Activated naive CD4-positive, alpha-beta T cell treated with anti-CD3 and anti-CD28 coated beads for 36 hours (primary cell): ENCODE measurements around the gene SLC25A11. TPM values are rescaled to one million over a fixed set of nuclear protein-coding genes. Genes with fewer than 3 reads are reported as not detected.

Source experiments
- CTCF ChIA-PET: fragments of 350-600 bp; sonication (Branson Sonifier 250); formaldehyde crosslinking; loops from one replicate; lab custom pipeline; 2021; ENCODE audit warnings: antibody characterized with exemption; lab: Charles Lee
- DNase-seq: peaks from one replicate; pipeline ENCODE4 v3.0.0-alpha.2; 2020
- H3K27ac Mint-ChIP-seq: one replicate; pipeline ENCODE4 v1.8.0; 2021; ENCODE audit warnings: mild to moderate bottlenecking, mixed read lengths
- H3K27me3 Mint-ChIP-seq: one replicate; pipeline ENCODE4 v1.8.0; 2021; ENCODE audit warnings: low read depth, mixed read lengths
- H3K36me3 Mint-ChIP-seq: one replicate; pipeline ENCODE4 v1.8.0; 2021; ENCODE audit warnings: low read depth, mixed read lengths
- H3K4me1 Mint-ChIP-seq: one replicate; pipeline ENCODE4 v1.8.0; 2021; ENCODE audit warnings: low read depth, mixed read lengths
- H3K4me3 Mint-ChIP-seq: one replicate; pipeline ENCODE4 v1.8.0; 2021; ENCODE audit warnings: mild to moderate bottlenecking, moderate library complexity, mixed read lengths
- H3K9me3 Mint-ChIP-seq: one replicate; pipeline ENCODE4 v1.8.0; 2021; ENCODE audit warnings: mixed read lengths
- intact Hi-C: fragments of 100-400 bp; cut with micrococcal nuclease; formaldehyde crosslinking; loops from one replicate; pipeline ENCODE4 v1.15.1; 2023
- total RNA-seq, 2 experiments: library from RNA; stranded (reverse); gene quantifications; one replicate each; pipeline ENCODE4 v1.2.3, GENCODE V29; 2021

SLC25A11 gene
- total RNA-seq, 2 experiments from 2014 or later, result 63.8 to 65.2 TPM

DNA sequence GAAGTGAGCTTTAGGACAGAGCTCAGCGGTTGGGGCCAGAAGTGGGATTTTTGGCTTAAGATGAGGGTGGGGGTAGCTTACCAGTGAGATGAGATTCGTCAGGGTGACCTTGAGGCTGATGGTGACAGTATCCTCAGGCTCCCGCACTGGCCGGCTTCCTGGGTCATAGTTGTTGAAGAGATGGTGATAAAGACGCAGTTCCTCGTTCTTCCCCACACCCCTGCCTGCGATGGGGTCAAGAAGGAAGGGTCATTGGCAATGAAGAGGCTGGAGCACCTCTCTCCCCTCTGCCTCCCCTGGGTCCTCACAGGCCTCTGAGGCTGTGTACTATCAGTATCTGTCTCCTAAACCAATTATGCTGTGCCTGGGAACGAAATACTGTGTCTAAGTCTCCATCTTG lies 37.3 kb downstream of the SLC25A11 start:
- intact Hi-C loops, result loop anchor here (5.0 kb wide), 1 partner anchor 335 kb away; no protein-coding TSS in a partner anchor
- no peaks in the 10 kb centered on the region for H3K9me3 Mint-ChIP-seq
- no peak for DNase-seq
- no peak overlapping the region for H3K27ac Mint-ChIP-seq
- peak overlapping the region; percentile 1 for H3K4me3 Mint-ChIP-seq
- CTCF ChIA-PET, result interaction anchor here (0.8 to 2.0 kb wide), 5 partner anchors 10 to 88 kb away, joined by 3 to 9 read pairs (median 3); no protein-coding TSS in a partner anchor
- H3K27me3 Mint-ChIP-seq, result no peaks in the 10 kb centered on the region
- H3K4me1 Mint-ChIP-seq, result peaks cover 32% of the 10 kb centered on the region
- no peaks in the 10 kb centered on the region for H3K36me3 Mint-ChIP-seq

DNA sequence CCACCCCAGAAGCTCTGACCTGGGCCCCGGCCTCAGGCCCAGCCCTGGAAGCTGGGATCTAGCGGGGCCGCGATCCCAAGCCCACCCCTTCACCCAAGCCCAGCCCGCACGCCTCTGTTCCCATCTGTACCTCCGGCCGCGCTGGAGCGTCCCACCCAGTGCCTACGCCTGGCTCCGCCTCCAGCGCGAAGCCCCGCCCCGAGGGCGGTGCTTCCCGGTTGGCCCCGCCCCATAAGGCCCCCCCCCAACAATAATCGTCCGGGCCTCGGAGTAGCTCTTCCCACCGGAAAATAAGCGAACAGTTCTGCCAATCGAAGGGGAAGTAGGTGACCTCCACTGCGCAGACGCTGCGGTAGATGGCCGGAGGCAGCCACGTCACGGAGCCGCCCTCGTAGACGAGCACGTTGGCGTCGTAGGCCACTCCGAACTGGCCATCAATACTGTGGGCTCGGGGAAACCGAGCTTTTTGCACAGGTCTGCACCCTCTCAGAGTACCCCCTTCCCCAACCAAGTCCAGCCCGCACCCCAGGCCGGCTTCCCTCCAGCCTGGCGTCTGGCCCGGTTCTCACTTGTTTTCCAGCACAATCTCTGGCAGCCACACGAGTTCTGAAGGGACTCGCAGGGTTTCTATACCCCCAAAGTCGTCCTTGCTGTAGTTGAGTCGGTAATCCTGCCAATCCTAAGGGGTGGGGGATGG lies 38.0 kb downstream of the SLC25A11 start:
- H3K4me1 Mint-ChIP-seq, result peaks cover 32% of the 10 kb centered on the region
- no peaks in the 10 kb centered on the region for H3K36me3 Mint-ChIP-seq
- CTCF ChIA-PET, result no interaction called here
- DNase-seq, result no peak
- no peak overlapping the region for H3K27ac Mint-ChIP-seq
- H3K4me3 Mint-ChIP-seq, result no peak overlapping the region
- intact Hi-C loops, result loop anchor here (5.0 kb wide), 1 partner anchor 334 kb away; no protein-coding TSS in a partner anchor
- no peaks in the 10 kb centered on the region for H3K9me3 Mint-ChIP-seq
- H3K27me3 Mint-ChIP-seq, result no peaks in the 10 kb centered on the region

DNA sequence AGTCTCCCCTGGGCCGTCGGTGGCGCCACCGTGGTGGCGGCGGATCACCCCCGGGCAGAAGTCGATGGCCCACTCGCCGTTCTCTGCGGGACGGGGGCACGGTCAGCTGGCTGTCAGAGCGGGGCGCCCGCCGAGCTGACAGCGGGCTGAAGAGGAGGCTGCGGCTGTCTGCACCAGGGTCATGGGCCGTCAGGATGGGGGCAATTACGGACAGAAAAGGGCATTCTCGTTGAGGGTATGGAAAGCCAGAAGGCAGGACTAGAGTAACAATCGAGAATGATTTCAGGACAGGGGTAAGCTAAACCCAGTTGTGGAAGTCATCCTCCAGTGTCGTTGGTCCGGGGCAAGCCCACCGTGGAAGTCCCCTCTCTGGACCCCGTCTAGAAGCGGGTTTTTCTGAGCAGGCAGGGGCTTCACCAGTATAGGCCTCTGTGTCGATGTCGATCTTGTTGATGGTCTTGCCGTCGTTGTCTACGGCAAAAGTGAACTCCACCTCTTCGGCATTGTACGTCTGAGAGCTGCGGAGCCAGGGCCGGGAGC lies 38.7 kb downstream of the SLC25A11 start:
- no peaks in the 10 kb centered on the region for H3K9me3 Mint-ChIP-seq
- intact Hi-C loops, result loop anchor here (5.0 kb wide), 1 partner anchor 334 kb away; no protein-coding TSS in a partner anchor
- H3K4me1 Mint-ChIP-seq, result peaks cover 32% of the 10 kb centered on the region
- CTCF ChIA-PET, result interaction anchor here (1.7 kb wide), 1 partner anchor 11 kb away, joined by 6 read pairs; no protein-coding TSS in a partner anchor
- H3K36me3 Mint-ChIP-seq, result peaks cover 1% of the 10 kb centered on the region
- H3K27me3 Mint-ChIP-seq, result no peaks in the 10 kb centered on the region
- DNase-seq, result no peak
- H3K27ac Mint-ChIP-seq, result no peak overlapping the region
- peak overlapping the region; percentile 88 for H3K4me3 Mint-ChIP-seq

DNA sequence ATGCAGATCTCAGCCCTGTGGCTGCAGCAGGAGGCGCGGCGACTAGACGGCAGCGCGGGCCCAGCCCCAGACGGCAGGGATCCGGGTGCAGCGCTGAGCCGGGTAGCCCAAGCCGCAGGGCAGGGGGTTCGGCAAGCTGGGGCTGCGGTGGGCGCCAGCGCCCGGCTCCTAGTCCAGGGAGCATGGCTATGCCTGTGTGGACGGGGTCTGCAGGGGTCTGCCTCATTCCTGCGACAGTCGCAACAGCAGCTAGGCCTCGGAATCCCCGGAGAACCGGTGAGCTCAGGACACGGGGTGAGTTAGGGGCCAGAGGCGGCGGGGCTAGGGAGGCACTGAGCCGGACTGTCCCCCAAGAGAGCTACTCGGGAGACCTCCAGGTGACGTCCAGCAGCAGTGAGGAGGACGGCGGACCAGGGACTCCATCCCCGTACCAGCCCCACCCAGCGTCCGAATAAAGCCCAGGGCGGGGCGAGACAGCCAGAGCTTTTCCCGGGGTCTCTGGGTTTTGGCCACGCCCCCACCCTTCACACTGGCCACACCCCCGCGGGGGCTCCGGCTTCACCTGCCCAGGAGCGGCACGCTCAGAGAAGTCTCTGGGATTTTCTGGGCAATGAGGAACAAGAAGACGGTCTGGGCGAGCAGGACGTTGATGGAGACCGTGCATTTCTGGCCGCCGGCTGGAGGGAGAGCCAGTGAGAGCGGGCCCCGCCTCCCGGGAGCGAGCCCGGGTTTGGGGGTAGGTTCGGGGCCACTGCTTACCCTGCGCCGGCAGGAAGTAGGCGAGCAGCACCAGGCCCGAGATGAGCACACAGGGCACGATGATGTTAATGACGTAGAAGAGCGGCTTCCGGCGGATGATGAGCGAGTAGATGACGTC lies 39.4 kb downstream of the SLC25A11 start:
- intact Hi-C loops, result loop anchor here (5.0 kb wide), 1 partner anchor 333 kb away; no protein-coding TSS in a partner anchor
- no peak overlapping the region for H3K27ac Mint-ChIP-seq
- peaks cover 32% of the 10 kb centered on the region for H3K4me1 Mint-ChIP-seq
- peak overlapping the region; percentile 88 for H3K4me3 Mint-ChIP-seq
- CTCF ChIA-PET, result interaction anchor here (0.6 to 1.7 kb wide), 7 partner anchors 9 to 480 kb away, joined by 3 to 6 read pairs (median 3); no protein-coding TSS in a partner anchor
- peak; percentile 54 for DNase-seq
- H3K27me3 Mint-ChIP-seq, result no peaks in the 10 kb centered on the region
- peaks cover 3% of the 10 kb centered on the region for H3K36me3 Mint-ChIP-seq
- no peaks in the 10 kb centered on the region for H3K9me3 Mint-ChIP-seq

DNA sequence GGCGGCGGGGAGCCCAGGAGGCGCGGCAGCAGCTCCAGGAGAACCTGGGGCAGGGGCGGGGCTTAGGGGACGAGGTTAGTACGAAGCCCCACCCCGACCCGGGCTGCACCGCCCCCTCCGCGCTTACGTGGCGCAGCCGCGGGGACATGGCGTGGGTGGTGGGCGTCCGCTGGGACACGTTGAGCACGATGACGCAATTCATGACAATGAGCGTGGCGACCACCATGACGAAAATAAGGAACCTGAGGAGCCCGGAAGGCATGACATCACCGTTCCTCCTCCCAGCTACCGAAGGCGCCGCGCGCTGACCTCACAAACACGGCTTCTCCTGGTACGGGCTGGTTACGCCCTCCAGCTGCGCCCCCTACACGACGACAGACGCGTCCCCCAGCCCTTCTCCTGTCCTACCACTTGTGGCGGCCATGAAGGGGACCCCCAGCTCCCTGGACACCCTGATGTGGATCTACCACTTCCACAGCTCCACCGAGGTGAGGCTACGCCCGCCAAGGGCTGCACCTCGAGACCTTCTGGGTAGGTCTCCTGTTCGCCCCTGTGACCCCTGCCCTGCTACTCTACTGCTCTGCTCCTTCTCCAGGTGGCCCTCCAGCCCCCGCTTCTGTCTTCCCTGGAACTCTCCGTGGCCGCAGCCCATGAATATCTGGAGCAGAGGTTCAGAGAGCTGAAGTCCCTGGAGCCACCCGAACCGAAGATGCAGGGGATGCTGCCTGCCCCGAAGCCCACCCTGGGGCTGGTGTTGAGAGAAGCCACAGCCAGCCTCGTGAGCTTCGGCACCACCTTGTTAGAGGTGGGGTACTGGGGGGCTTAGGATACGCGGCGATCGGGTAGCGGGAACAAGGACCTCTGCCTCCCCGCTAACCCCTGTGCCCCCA lies 40.3 kb downstream of the SLC25A11 start, which contains the start of gene C17orf107:
TSS of gene C17orf107 (plus strand) at position 196 of the 890 bp plus-strand sequence. CDS start at position 423, 227 bp downstream.
- Mint-ChIP-seq H3K27me3 (no peaks in the 10 kb centered on the region), H3K9me3 (no peaks in the 10 kb centered on the region), H3K4me1 (peaks cover 32% of the 10 kb centered on the region), H3K27ac (peak within 1 kb of the TSS; percentile 70), H3K36me3 (peaks cover 8% of the 10 kb centered on the region), H3K4me3 (peak within 1 kb of the TSS; percentile 88)
- DNase-seq, result peak; percentile 95
- intact Hi-C loops, result loop anchor here (1.0 to 5.0 kb wide), 4 partner anchors 41 to 332 kb away; partner anchors contain the start of genes ARRB2, MED11, RNF167 and SLC25A11
- CTCF ChIA-PET, result interaction anchor here (0.6 to 1.7 kb wide), 14 partner anchors 10 to 826 kb away, joined by 3 to 7 read pairs (median 4); partner anchors contain the start of genes GLTPD2, RNF167 and SLC25A11

DNA sequence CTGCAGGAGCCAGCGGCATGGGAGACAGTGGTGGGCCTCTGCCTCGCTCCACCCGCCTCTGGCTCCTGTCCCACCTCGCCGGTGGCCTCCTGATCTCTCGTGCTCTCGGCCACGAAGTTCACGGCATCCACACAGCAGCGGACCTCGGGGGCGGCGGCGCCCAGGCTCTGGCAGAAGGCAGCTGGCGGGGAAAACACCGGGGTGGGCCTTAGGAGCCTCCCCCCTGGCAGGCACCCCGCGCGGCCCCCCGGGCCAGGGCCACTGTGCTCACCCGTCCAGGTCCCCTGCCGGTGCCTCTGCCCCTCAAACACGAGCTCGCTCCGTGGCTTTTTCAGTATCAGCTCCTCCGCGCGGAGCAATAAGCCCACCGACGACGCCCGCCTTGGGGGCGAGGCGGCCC lies 40.9 kb downstream of the SLC25A11 start:
- H3K4me3 Mint-ChIP-seq, result peak overlapping the region; percentile 88
- intact Hi-C loops, result loop anchor here (1.0 to 2.0 kb wide), 3 partner anchors 42 to 189 kb away; partner anchors contain the start of genes ARRB2, MED11, RNF167 and SLC25A11

DNA sequence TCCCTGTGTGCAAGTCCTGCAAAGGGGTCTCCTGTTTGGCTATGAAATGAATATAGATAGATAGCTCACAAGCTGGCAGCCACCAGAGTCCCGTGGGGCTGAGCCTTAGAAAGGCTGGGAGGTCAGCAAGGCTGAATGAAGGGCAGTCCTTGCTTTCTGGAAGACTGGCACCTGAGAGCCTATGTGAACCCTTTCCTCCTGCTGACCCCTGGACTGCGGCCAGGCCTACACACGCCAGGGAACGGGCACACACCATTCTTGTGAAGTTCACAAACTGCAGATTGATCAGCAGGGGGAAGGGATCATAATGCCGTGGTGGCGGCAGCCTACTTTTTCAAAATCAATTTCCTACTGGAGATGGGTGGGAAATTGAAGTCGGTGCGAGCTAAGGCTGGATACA lies 41.5 kb downstream of the SLC25A11 start:
- H3K4me1 Mint-ChIP-seq, result peaks cover 28% of the 10 kb centered on the region
- H3K27me3 Mint-ChIP-seq, result no peaks in the 10 kb centered on the region
- intact Hi-C loops, result loop anchor here (2.0 kb wide), 2 partner anchors 42 to 168 kb away; partner anchors contain the start of genes MED11, RNF167 and SLC25A11
- H3K9me3 Mint-ChIP-seq, result no peaks in the 10 kb centered on the region
- H3K36me3 Mint-ChIP-seq, result peaks cover 8% of the 10 kb centered on the region
- CTCF ChIA-PET, result interaction anchor here (0.8 to 1.1 kb wide), 2 partner anchors 108 to 110 kb away, joined by 3 to 4 read pairs; partner anchors contain the start of gene GLTPD2
- no peak for DNase-seq
- no peak overlapping the region for H3K27ac Mint-ChIP-seq
- H3K4me3 Mint-ChIP-seq, result peak overlapping the region; percentile 57

More for the DNA sequence above, 40.9 kb downstream of the SLC25A11 start:
- Mint-ChIP-seq H3K36me3 (peaks cover 8% of the 10 kb centered on the region), H3K4me1 (peaks cover 32% of the 10 kb centered on the region), H3K9me3 (no peaks in the 10 kb centered on the region), H3K27ac (no peak overlapping the region), H3K27me3 (no peaks in the 10 kb centered on the region)
- CTCF ChIA-PET, result interaction anchor here (0.6 to 1.2 kb wide), 8 partner anchors 10 to 825 kb away, joined by 3 to 7 read pairs (median 4); partner anchors contain the start of genes GLTPD2, RNF167 and SLC25A11
- no peak for DNase-seq

DNA sequence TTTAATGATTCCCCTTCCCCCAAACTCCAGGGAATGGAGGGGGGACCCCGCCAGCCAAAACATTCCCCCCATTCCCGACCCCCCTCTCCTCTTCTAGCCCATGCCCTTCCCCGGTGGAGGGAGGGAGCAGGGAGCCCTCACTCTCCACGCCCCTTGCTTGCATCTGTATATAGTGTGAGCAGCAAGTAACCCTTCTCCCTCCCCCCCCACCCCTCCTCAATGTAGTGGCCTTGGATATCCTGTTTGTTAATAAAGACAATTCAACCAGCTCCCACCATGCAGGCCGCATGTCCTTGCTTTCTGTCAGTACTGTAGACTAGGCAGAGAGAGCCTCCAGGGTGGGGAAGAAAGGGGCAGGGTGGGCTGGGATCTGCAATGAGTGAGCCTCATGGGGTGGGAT lies 42.1 kb downstream of the SLC25A11 start:
- no peaks in the 10 kb centered on the region for H3K27me3 Mint-ChIP-seq
- peaks cover 23% of the 10 kb centered on the region for H3K4me1 Mint-ChIP-seq
- CTCF ChIA-PET, result no interaction called here
- peaks cover 8% of the 10 kb centered on the region for H3K36me3 Mint-ChIP-seq
- intact Hi-C loops, result loop anchor here (2.0 kb wide), 2 partner anchors 43 to 167 kb away; partner anchors contain the start of genes MED11, RNF167 and SLC25A11
- no peak overlapping the region for H3K4me3 Mint-ChIP-seq
- no peaks in the 10 kb centered on the region for H3K9me3 Mint-ChIP-seq
- no peak for DNase-seq
- H3K27ac Mint-ChIP-seq, result no peak overlapping the region

DNA sequence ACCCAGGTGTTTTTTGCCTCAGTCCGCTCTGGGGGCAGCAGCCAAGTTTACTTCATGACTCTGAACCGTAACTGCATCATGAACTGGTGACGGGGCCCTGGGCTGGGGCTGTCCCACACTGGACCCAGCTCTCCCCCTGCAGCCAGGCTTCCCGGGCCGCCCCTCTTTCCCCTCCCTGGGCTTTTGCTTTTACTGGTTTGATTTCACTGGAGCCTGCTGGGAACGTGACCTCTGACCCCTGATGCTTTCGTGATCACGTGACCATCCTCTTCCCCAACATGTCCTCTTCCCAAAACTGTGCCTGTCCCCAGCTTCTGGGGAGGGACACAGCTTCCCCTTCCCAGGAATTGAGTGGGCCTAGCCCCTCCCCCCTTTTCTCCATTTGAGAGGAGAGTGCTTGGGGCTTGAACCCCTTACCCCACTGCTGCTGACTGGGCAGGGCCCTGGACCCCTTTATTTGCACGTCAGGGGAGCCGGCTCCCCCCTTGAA lies 42.6 kb downstream of the SLC25A11 start:
- H3K36me3 Mint-ChIP-seq, result peaks cover 8% of the 10 kb centered on the region
- no peak for DNase-seq
- H3K27ac Mint-ChIP-seq, result no peak overlapping the region
- no peaks in the 10 kb centered on the region for H3K27me3 Mint-ChIP-seq
- no peak overlapping the region for H3K4me3 Mint-ChIP-seq
- CTCF ChIA-PET, result interaction anchor here (0.6 to 1.1 kb wide), 2 partner anchors 9 to 161 kb away, joined by 3 to 6 read pairs; no protein-coding TSS in a partner anchor
- intact Hi-C loops, result no loop called here
- H3K4me1 Mint-ChIP-seq, result peaks cover 17% of the 10 kb centered on the region
- H3K9me3 Mint-ChIP-seq, result no peaks in the 10 kb centered on the region

DNA sequence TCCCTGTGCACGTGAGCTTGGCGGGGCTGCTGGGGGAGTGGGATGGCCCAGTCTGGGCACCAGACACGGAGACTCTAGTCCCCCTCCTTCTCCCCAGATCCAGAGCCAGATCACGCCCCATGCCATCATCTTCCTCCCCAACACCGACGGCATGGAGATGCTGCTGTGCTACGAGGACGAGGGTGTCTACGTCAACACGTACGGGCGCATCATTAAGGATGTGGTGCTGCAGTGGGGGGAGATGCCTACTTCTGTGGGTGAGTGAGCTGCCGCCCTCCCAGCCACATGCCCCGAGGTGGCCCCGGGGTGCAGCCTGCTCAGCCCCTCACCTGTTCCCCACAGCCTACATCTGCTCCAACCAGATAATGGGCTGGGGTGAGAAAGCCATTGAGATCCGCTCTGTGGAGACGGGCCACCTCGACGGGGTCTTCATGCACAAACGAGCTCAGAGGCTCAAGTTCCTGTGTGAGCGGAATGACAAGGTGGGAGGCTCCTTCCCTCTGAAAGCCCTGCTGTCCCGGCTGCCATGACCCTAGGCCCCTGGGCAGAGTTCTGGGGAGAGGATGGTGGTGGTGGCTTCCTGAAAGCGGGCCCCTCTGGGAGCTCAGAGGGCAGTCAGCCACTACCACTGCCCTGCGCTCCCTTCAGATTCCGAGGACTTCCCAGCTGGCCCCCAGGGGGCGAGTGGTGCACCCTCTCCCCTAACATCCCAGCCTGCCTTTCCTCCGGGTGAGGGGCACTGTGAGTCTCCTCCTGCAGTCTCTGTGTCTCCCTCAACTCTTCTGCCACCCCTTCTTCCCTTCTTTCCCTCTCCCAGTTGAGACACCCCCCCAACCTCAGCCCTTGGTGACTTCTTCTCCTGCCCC lies 43.3 kb downstream of the SLC25A11 start:
- H3K4me1 Mint-ChIP-seq, result peaks cover 15% of the 10 kb centered on the region
- H3K9me3 Mint-ChIP-seq, result no peaks in the 10 kb centered on the region
- no peak for DNase-seq
- no peak overlapping the region for H3K4me3 Mint-ChIP-seq
- CTCF ChIA-PET, result interaction anchor here (0.6 to 1.1 kb wide), 2 partner anchors 8 to 160 kb away, joined by 3 to 6 read pairs; no protein-coding TSS in a partner anchor
- H3K27ac Mint-ChIP-seq, result no peak overlapping the region
- H3K36me3 Mint-ChIP-seq, result peaks cover 8% of the 10 kb centered on the region
- intact Hi-C loops, result no loop called here
- H3K27me3 Mint-ChIP-seq, result no peaks in the 10 kb centered on the region
